Endothelial cell of umbilical vein (primary cell): ENCODE measurements around the gene FOXC1. TPM values are rescaled to one million over a fixed set of nuclear protein-coding genes. Genes with fewer than 3 reads are reported as not detected.
A peak's percentile ranks its signal among the peaks of the same experiment; 100 is the strongest.

Experiments
- BruUV-seq: library from RNA; stranded (reverse); fragments of 400-500 nt; replicated peaks from 2 replicates; lab custom pipeline; 2021; lab: Mats Ljungman, UMichigan
- CTCF ChIA-PET: fragments of 300-600, 350-600 bp; sonication (Branson Sonifier 250); formaldehyde crosslinking; loops from one replicate; lab custom pipeline; 2021; ENCODE audit warnings: antibody characterized with exemption, inconsistent platforms; lab: Charles Lee
- POLR2A ChIA-PET: fragments of 300-600, 350-600 bp; sonication (Branson Sonifier 250); formaldehyde crosslinking; loops from one replicate; lab custom pipeline; 2021; ENCODE audit warnings: antibody characterized with exemption, inconsistent platforms; lab: Charles Lee
- DNase-seq: peaks from one replicate; pipeline ENCODE4 v3.0.0-alpha.2; 2011; ENCODE audit warnings: low read depth, low spot score
- FAIRE-seq: peaks from 2 replicates; lab custom pipeline; 2011; peaks lifted over from hg19 to GRCh38; lab: Jason Lieb, UNC
- H2AFZ ChIP-seq: 2 replicates; pipeline ENCODE4 v1.6.0; 2012; ENCODE audit warnings: low read depth, low read length, control low read depth, inconsistent platforms
- H3K27ac ChIP-seq: 2 replicates; pipeline ENCODE4 v1.5.1; 2011; ENCODE audit warnings: low read depth, mild to moderate bottlenecking, control low read depth, low read length, moderate library complexity; ENCODE audit not compliant: insufficient read depth
- H3K27me3 ChIP-seq, 2 experiments: 2 replicates each; pipeline versions ENCODE4 v1.6.0 to v1.6.1; 2011; ENCODE audit warnings: low read length in 2 of 2, mixed read lengths in 1 of 2; ENCODE audit not compliant: control insufficient read depth in 2 of 2, insufficient read depth in 2 of 2
- H3K36me3 ChIP-seq, 2 experiments: 2 replicates in 1 of 2; 3 replicates in 1 of 2; pipeline ENCODE4 v1.5.1; 2011; ENCODE audit warnings: low read length in 2 of 2, mild to moderate bottlenecking in 1 of 2, moderate library complexity in 1 of 2; ENCODE audit not compliant: control insufficient read depth in 2 of 2, insufficient read depth in 2 of 2; ENCODE audit errors: extremely low read depth in 1 of 2
- H3K4me1 ChIP-seq: 3 replicates; pipeline ENCODE4 v1.5.1; 2011; ENCODE audit warnings: mild to moderate bottlenecking, low read length; ENCODE audit not compliant: control insufficient read depth, insufficient read depth; ENCODE audit errors: extremely low read depth
- H3K4me2 ChIP-seq: 2 replicates; pipeline ENCODE4 v1.6.1; 2011; ENCODE audit warnings: low read length, control low read depth, mixed read lengths; ENCODE audit not compliant: insufficient read depth
- H3K4me3 ChIP-seq, 3 experiments: fragments of 200-600 bp in 1 of 3; sonication (generic), shearing (Covaris generic) in 1 of 3; replicated peaks in 1 of 3; 2 replicates each; pipeline ENCODE4 v1.5.1; 2011 to 2016; ENCODE audit warnings: control low read depth in 3 of 3, low read length in 3 of 3, mild to moderate bottlenecking in 2 of 3, inconsistent platforms in 1 of 3, low read depth in 1 of 3, moderate library complexity in 1 of 3; ENCODE audit not compliant: insufficient read depth in 1 of 3
- H3K79me2 ChIP-seq: 2 replicates; pipeline ENCODE4 v1.6.0; 2012; ENCODE audit warnings: low read length, inconsistent platforms; ENCODE audit not compliant: control insufficient read depth, insufficient read depth
- H3K9ac ChIP-seq: replicated peaks from 2 replicates; pipeline ENCODE3; 2011; ENCODE audit warnings: low read length, control low read depth; ENCODE audit not compliant: insufficient read depth; ENCODE audit errors: extremely low read depth
- H3K9me1 ChIP-seq: replicated peaks from 3 replicates; pipeline ENCODE4 v1.6.0; 2011; ENCODE audit warnings: mild to moderate bottlenecking, low read length; ENCODE audit not compliant: control insufficient read depth, insufficient read depth; ENCODE audit errors: extremely low read depth
- H3K9me3 ChIP-seq: replicated peaks from 2 replicates; pipeline ENCODE4 v1.5.1; 2012; ENCODE audit warnings: low read length, inconsistent platforms; ENCODE audit not compliant: control insufficient read depth, insufficient read depth
- H4K20me1 ChIP-seq: replicated peaks from 2 replicates; pipeline ENCODE3; 2011; ENCODE audit warnings: mild to moderate bottlenecking, low read length; ENCODE audit not compliant: control insufficient read depth, insufficient read depth; ENCODE audit errors: extremely low read depth
- CTCF ChIP-seq, 2 donors: IDR thresholded peaks; 1 replicate in 1 of 2; 2 replicates in 1 of 2; pipeline ENCODE4 v1.5.1; 2011; ENCODE audit warnings: low read length in 2 of 2, mild to moderate bottlenecking in 2 of 2, moderate library complexity in 2 of 2, control low read depth in 1 of 2, inconsistent platforms in 1 of 2, low read depth in 1 of 2; ENCODE audit not compliant: insufficient read depth in 1 of 2; ENCODE audit errors: extremely low read depth in 1 of 2
- EZH2 ChIP-seq: IDR thresholded peaks from 2 replicates; pipeline ENCODE4 v1.6.1; 2012; ENCODE audit warnings: borderline replicate concordance, low read depth, mild to moderate bottlenecking, moderate library complexity, low read length, inconsistent platforms; ENCODE audit not compliant: severe bottlenecking
- FOS ChIP-seq: IDR thresholded peaks from 2 replicates; pipeline ENCODE4 v1.6.1; 2011; ENCODE audit warnings: mild to moderate bottlenecking, low read length, moderate library complexity, borderline replicate concordance; ENCODE audit not compliant: insufficient read depth
- GATA2 ChIP-seq: IDR thresholded peaks from 2 replicates; pipeline ENCODE4 v1.7.0; 2011; ENCODE audit warnings: low read depth, mild to moderate bottlenecking, moderate library complexity, mixed read lengths, low read length; ENCODE audit not compliant: insufficient read length, insufficient read depth
- JUN ChIP-seq: IDR thresholded peaks from 2 replicates; pipeline ENCODE4 v1.6.1; 2011; ENCODE audit warnings: borderline replicate concordance, low read depth; ENCODE audit not compliant: insufficient read length, insufficient read depth
- MAX ChIP-seq: IDR thresholded peaks from 2 replicates; pipeline ENCODE4 v1.6.1; 2011; ENCODE audit not compliant: insufficient read depth, insufficient read length
- MYC ChIP-seq: IDR thresholded peaks from one replicate; pipeline ENCODE4 v1.6.1; 2011; ENCODE audit warnings: mild to moderate bottlenecking, low read depth, low read length
- POLR2A ChIP-seq: IDR thresholded peaks from 2 replicates; pipeline ENCODE4 v1.6.1; 2012; ENCODE audit warnings: low read depth, mild to moderate bottlenecking, control low read depth, low read length
- POLR2AphosphoS5 ChIP-seq: IDR thresholded peaks from 2 replicates; pipeline ENCODE4 v1.6.1; 2012; ENCODE audit warnings: low read depth, mild to moderate bottlenecking, control low read depth, low read length, moderate library complexity; ENCODE audit not compliant: insufficient read depth
- dilution Hi-C: fragments of 300-500 bp; cut with MboI; formaldehyde crosslinking; loops from one replicate; pipeline ENCODE4 v1.15.0; 2019; ENCODE audit warnings: low sequenced_read_pairs; ENCODE audit not compliant: extremely low pct_ligation_motif_present
- intact Hi-C: fragments of 100-400 bp; cut with micrococcal nuclease; formaldehyde crosslinking; loops from one replicate; pipeline ENCODE4 v1.10.0; 2022
- polyA plus RNA-seq, 4 experiments: library from polyadenylated mRNA; depleted of rRNA in 3 of 4; stranded (reverse) in 3 of 4; unstranded in 1 of 4; fragments of >200 nt; gene quantifications; 2 replicates each; pipeline versions ENCODE4 v1.2.1 to v1.2.3, GENCODE V29; 2011 to 2012; ENCODE audit warnings: missing spikeins in 1 of 4
- total RNA-seq: library from RNA; stranded (reverse); gene quantifications from 2 replicates; pipeline ENCODE4 v1.2.3, GENCODE V29; 2021

FOXC1 gene
- total and polyA plus RNA-seq, 2 donors (not counting 3 experiments of a cell fraction or from before 2014, with no cell fraction given): 6.4 to 16.4 TPM

GRCh38 chr6:1605004-1605892 is 4.5 kb upstream of the FOXC1 start:
- Histone ChIP-seq H3K4me3 (peak overlapping the region in 1 of 3 experiments; percentile 36), H2AFZ (peak overlapping the region; percentile 91), H3K27ac (no peak overlapping the region), H3K4me1 (peaks cover 3% of the 10 kb centered on the region), H3K9ac (no peak overlapping the region), H3K9me3 (no peaks in the 10 kb centered on the region), H3K27me3 (peaks cover 12 to 16% of the 10 kb centered on the region in 2 experiments), H3K4me2 (peak overlapping the region; percentile 78), H3K79me2 (no peaks in the 10 kb centered on the region), H3K9me1 (no peaks in the 10 kb centered on the region), H4K20me1 (no peaks in the 10 kb centered on the region), H3K36me3 (no peaks in the 10 kb centered on the region)
- ChIA-PET CTCF (interaction anchor here (0.6 to 3.5 kb wide), 12 partner anchors 9 to 1029 kb away, joined by 3 to 25 read pairs (median 6); no protein-coding TSS in a partner anchor), POLR2A (no interaction called here)
- intact Hi-C loops: loop anchor here (2.0 kb wide), 2 partner anchors 82 to 1030 kb away; no protein-coding TSS in a partner anchor
- no peak for FAIRE-seq
- no peak for DNase-seq
- dilution Hi-C loops: loop anchor here (10.0 to 25.0 kb wide), 2 partner anchors 507 to 1040 kb away; no protein-coding TSS in a partner anchor
- no TSS peak for BruUV-seq
- TF ChIP-seq EZH2 (peak; percentile 75), JUN (no peak)

- no peak overlapping the region for H3K27ac ChIP-seq
- no peaks in the 10 kb centered on the region for H3K9me1 ChIP-seq
- DNase-seq (no peak), FAIRE-seq (no peak)
- H3K4me3 ChIP-seq: no peak overlapping the region
- dilution Hi-C loops (loop anchor here (10.0 to 25.0 kb wide), 2 partner anchors 506 to 1039 kb away; no protein-coding TSS in a partner anchor), intact Hi-C loops (loop anchor here (2.0 kb wide), 2 partner anchors 81 to 1029 kb away; no protein-coding TSS in a partner anchor)
- H4K20me1 ChIP-seq: no peaks in the 10 kb centered on the region
- BruUV-seq: no TSS peak
- CTCF ChIA-PET: interaction anchor here (0.6 to 3.5 kb wide), 5 partner anchors 9 to 1028 kb away, joined by 3 to 22 read pairs (median 9); no protein-coding TSS in a partner anchor
- peaks cover 3% of the 10 kb centered on the region for H3K4me1 ChIP-seq
- H3K27me3 ChIP-seq: peaks cover 10 to 16% of the 10 kb centered on the region in 2 experiments
- H3K9me3 ChIP-seq: no peaks in the 10 kb centered on the region
- no peak overlapping the region for H3K9ac ChIP-seq
- no peak overlapping the region for H2AFZ ChIP-seq
- TF ChIP-seq FOS: no peak
- no peak for TF ChIP-seq POLR2A
- TF ChIP-seq MYC: no peak
- no peak for TF ChIP-seq JUN
- no peak for TF ChIP-seq CTCF (IDR thresholded peaks at IDR 0.05; ENCODE audit: extremely low read depth in 1 of 2, insufficient read depth in 1 of 2, low read depth in 1 of 2, low read length in 2 of 2)
- TF ChIP-seq MAX: no peak
- no peak for TF ChIP-seq GATA2
- TF ChIP-seq POLR2AphosphoS5: no peak
- TF ChIP-seq EZH2: no peak
- POLR2A ChIA-PET: no interaction called here
- peaks cover 8% of the 10 kb centered on the region for H3K79me2 ChIP-seq
- H3K4me2 ChIP-seq: no peak overlapping the region
- H3K36me3 ChIP-seq: no peaks in the 10 kb centered on the region
Measured at GRCh38 chr6:1605893-1606779, 3.6 kb upstream of the FOXC1 start.
